Measurements from ENCODE around the gene DMRTB1. TPM values are rescaled to one million over a fixed set of nuclear protein-coding genes. Genes with fewer than 3 reads are reported as not detected.

DMRTB1 gene
- total RNA-seq, 1 experiment from 2014 or later = not detected

GRCh38 chr1:53482441-53483153 is 23.4 kb downstream of the DMRTB1 start:
- Histone ChIP-seq H3K4me3 (replicated peaks in 1 of 2; ENCODE audit: low read depth in 1 of 2, low read length in 2 of 2) (no peak overlapping the region), H3K36me3 (ENCODE audit: control insufficient read depth in 1 of 2, insufficient read depth in 2 of 2, low read length in 2 of 2) (no peaks in the 10 kb centered on the region), H3K27ac (ENCODE audit: low read depth, low read length) (no peak overlapping the region), H4K20me1 (ENCODE audit: insufficient read depth) (no peaks in the 10 kb centered on the region), H3K9me3 (ENCODE audit: control insufficient read depth in 1 of 2, insufficient read depth in 1 of 2, low read depth in 1 of 2, low read length in 2 of 2) (no peaks in the 10 kb centered on the region), H3K4me2 (ENCODE audit: low read length) (no peak overlapping the region), H3K4me1 (ENCODE audit: control insufficient read depth in 1 of 2, insufficient read depth in 2 of 2, low read length in 2 of 2) (peaks cover 0 to 5% of the 10 kb centered on the region in 2 experiments; a peak in 1 of 4 replicates), H3K9me2 (ENCODE audit: insufficient read depth) (no peaks in the 10 kb centered on the region), H3K27me3 (ENCODE audit: insufficient read depth, low read length) (no peaks in the 10 kb centered on the region), H3K9ac (ENCODE audit: low read length) (no peak overlapping the region), H3K79me2 (ENCODE audit: insufficient read depth, low read length) (no peaks in the 10 kb centered on the region), H2AFZ (ENCODE audit: low read depth, low read length, poor library complexity, severe bottlenecking) (no peak overlapping the region)
- DNase-seq (ENCODE audit: low read depth, low spot score) (no peak), ATAC-seq (no peak)
- RAD21 ChIA-PET (ENCODE audit: low non-redundant PET in 1 of 2, low total read pairs in 2 of 2, uncharacterized antibody in 2 of 2, unreplicated experiment in 2 of 2) = no interaction called here
- POLR2A ChIA-PET = no interaction called here
- CTCF ChIA-PET = no interaction called here
- TF ChIP-seq ELF1 (IDR thresholded peaks at IDR 0.05; ENCODE audit: borderline replicate concordance, low read depth) (no peak), CEBPB (IDR thresholded peaks at IDR 0.05; ENCODE audit: low read depth) (no peak), RAD21 (IDR thresholded peaks at IDR 0.05; ENCODE audit: low read depth) (no peak), ZNF274 (IDR thresholded peaks at IDR 0.05; ENCODE audit: low read depth, low read length) (no peak), TCF7L2 (IDR thresholded peaks at IDR 0.05; ENCODE audit: borderline replicate concordance, extremely low read depth, insufficient read depth, insufficient read length) (no peak), POLR2A (IDR thresholded peaks at IDR 0.05; ENCODE audit: borderline replicate concordance, extremely low read depth, insufficient read depth, insufficient read length) (no peak), SP1 (IDR thresholded peaks at IDR 0.05; ENCODE audit: low read depth) (no peak), POLR2AphosphoS5 (IDR thresholded peaks at IDR 0.05; ENCODE audit: low read depth, low read length) (no peak), EGR1 (IDR thresholded peaks at IDR 0.05; ENCODE audit: low read depth) (no peak), EZH2phosphoT487 (IDR thresholded peaks at IDR 0.05; ENCODE audit: borderline replicate concordance) (no peak), CTCF (IDR thresholded peaks at IDR 0.05 in 2 of 3, conservative IDR thresholded peaks at IDR 0.05 in 1 of 3; ENCODE audit: borderline replicate concordance in 1 of 3, insufficient read depth in 1 of 3, low read depth in 2 of 3, low read length in 2 of 3) (no peak), SRF (IDR thresholded peaks at IDR 0.05; ENCODE audit: low read depth) (no peak), MAX (IDR thresholded peaks at IDR 0.05) (no peak), FOSL1 (IDR thresholded peaks at IDR 0.05; ENCODE audit: low read depth) (no peak), YY1 (IDR thresholded peaks at IDR 0.05; ENCODE audit: extremely low read depth, insufficient replicate concordance, low read depth, low read length) (no peak)
- TF ChIP-seq, protein P1, sequence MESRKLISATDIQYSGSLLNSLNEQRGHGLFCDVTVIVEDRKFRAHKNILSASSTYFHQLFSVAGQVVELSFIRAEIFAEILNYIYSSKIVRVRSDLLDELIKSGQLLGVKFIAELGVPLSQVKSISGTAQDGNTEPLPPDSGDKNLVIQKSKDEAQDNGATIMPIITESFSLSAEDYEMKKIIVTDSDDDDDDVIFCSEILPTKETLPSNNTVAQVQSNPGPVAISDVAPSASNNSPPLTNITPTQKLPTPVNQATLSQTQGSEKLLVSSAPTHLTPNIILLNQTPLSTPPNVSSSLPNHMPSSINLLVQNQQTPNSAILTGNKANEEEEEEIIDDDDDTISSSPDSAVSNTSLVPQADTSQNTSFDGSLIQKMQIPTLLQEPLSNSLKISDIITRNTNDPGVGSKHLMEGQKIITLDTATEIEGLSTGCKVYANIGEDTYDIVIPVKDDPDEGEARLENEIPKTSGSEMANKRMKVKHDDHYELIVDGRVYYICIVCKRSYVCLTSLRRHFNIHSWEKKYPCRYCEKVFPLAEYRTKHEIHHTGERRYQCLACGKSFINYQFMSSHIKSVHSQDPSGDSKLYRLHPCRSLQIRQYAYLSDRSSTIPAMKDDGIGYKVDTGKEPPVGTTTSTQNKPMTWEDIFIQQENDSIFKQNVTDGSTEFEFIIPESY (IDR thresholded peaks at IDR 0.05; ENCODE audit: extremely low read depth, insufficient replicate concordance, low read length) = no peak
- TF ChIP-seq, protein P2, sequence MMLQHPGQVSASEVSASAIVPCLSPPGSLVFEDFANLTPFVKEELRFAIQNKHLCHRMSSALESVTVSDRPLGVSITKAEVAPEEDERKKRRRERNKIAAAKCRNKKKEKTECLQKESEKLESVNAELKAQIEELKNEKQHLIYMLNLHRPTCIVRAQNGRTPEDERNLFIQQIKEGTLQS (IDR thresholded peaks at IDR 0.05) = no peak
- no TSS peak for BruUV-seq (replicated peaks)
- intact Hi-C loops (cut with micrococcal nuclease) = loop anchor here (10.0 kb wide), 2 partner anchors 332 to 472 kb away; no protein-coding TSS in a partner anchor
